ENCODE results near the gene KCNQ1. TPM values are rescaled to one million over a fixed set of nuclear protein-coding genes. Genes with fewer than 3 reads are reported as not detected.

The KCNQ1 gene
- total RNA-seq, 1 experiment from 2014 or later = 2.3 TPM

DNA sequence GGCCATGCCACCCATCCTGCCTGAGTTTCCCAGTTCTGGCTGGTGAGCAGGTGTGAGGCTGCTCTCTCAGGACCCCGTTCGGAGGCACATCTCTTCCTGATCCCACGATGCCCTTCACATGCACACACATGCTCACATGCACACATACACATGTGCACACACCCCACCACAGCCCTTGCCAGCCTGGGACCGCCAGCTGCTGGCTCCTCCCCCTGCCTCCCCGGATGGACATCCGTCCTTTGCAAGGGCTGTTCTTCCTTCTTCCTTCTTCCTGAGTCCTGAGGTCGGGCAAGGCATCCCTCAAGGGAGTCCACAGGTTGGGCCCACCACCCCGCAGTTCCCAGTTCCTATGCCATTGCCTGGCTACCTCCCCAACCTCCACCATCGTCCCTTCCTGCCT, 451.2 kb downstream of the KCNQ1 start:
- Histone ChIP-seq H3K14ac (ENCODE audit: insufficient read depth, low read length) (no peak overlapping the region), H2AK5ac (ENCODE audit: insufficient read length, low read length) (no peak overlapping the region), H3K27ac (ENCODE audit: insufficient read length, low read depth, low read length) (no peak overlapping the region), H4K20me1 (ENCODE audit: control insufficient read depth, insufficient read depth, insufficient read length) (no peaks in the 10 kb centered on the region), H3K4me1 (ENCODE audit: insufficient read depth, low read length) (no peaks in the 10 kb centered on the region), H4K5ac (ENCODE audit: insufficient read length, low read depth, low read length) (no peak overlapping the region), H2BK15ac (ENCODE audit: low read depth, low read length) (no peak overlapping the region), H2BK120ac (ENCODE audit: low read depth, low read length, poor library complexity, severe bottlenecking) (no peak overlapping the region), H3K56ac (ENCODE audit: insufficient read length, low read depth, low read length) (no peak overlapping the region), H3K4ac (ENCODE audit: low read depth, low read length) (no peak overlapping the region), H3K18ac (ENCODE audit: insufficient read length, low read depth, low read length) (no peak overlapping the region), H3K23me2 (ENCODE audit: insufficient read length, low read depth, low read length, poor library complexity, severe bottlenecking) (no peaks in the 10 kb centered on the region), H3K27me3 (ENCODE audit: insufficient read depth, low read length) (no peaks in the 10 kb centered on the region; the same call in 1 of the 2 replicates), H2BK12ac (ENCODE audit: insufficient read length, low read depth, low read length) (no peak overlapping the region), H3K9ac (ENCODE audit: extremely low read depth, insufficient read length, low read length) (no peak overlapping the region), H3K79me2 (ENCODE audit: insufficient read depth, low read length) (no peaks in the 10 kb centered on the region), H2BK20ac (ENCODE audit: low read depth, low read length, poor library complexity, severe bottlenecking) (no peak overlapping the region), H3K79me1 (ENCODE audit: insufficient read depth, low read depth, low read length, poor library complexity, severe bottlenecking) (no peaks in the 10 kb centered on the region), H2AFZ (ENCODE audit: low read length) (no peak overlapping the region), H2BK5ac (ENCODE audit: insufficient read length, low read length) (no peak overlapping the region), H4K8ac (replicated peaks; ENCODE audit: insufficient read length, low read depth, low read length) (no peak overlapping the region), H3K4me2 (ENCODE audit: insufficient read depth, insufficient read length, low read length) (no peak overlapping the region), H4K91ac (ENCODE audit: insufficient read length, low read depth, low read length) (no peak overlapping the region), H3K23ac (ENCODE audit: insufficient read length, low read depth, low read length) (no peak overlapping the region), H3K9me3 (ENCODE audit: control insufficient read depth, low read depth, low read length) (peaks cover 4% of the 10 kb centered on the region), H3T11ph (ENCODE audit: low read length) (no peak overlapping the region)
- peaks cover 21 to 22% of the 10 kb centered on the region in 2 experiments for H3K4me1 Mint-ChIP-seq
- H3K36me3 Mint-ChIP-seq (ENCODE audit: insufficient read depth in 1 of 3, low read depth in 3 of 3) = no peaks in the 10 kb centered on the region; a peak in 1 of 7 replicates
- peaks cover 0 to 2% of the 10 kb centered on the region in 2 experiments; a peak in 2 of 5 replicates for H3K9me3 Mint-ChIP-seq
- no peak for DNase-seq
- TF ChIP-seq, protein P1, sequence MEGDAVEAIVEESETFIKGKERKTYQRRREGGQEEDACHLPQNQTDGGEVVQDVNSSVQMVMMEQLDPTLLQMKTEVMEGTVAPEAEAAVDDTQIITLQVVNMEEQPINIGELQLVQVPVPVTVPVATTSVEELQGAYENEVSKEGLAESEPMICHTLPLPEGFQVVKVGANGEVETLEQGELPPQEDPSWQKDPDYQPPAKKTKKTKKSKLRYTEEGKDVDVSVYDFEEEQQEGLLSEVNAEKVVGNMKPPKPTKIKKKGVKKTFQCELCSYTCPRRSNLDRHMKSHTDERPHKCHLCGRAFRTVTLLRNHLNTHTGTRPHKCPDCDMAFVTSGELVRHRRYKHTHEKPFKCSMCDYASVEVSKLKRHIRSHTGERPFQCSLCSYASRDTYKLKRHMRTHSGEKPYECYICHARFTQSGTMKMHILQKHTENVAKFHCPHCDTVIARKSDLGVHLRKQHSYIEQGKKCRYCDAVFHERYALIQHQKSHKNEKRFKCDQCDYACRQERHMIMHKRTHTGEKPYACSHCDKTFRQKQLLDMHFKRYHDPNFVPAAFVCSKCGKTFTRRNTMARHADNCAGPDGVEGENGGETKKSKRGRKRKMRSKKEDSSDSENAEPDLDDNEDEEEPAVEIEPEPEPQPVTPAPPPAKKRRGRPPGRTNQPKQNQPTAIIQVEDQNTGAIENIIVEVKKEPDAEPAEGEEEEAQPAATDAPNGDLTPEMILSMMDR (conservative IDR thresholded peaks at IDR 0.05) = no peak
- no CpG with 5 or more reads among the region's 9 CpGs for WGBS (ENCODE audit: extremely low coverage, insufficient read length, low lambda C conversion rate)
- H3K4me3 Mint-ChIP-seq = no peak overlapping the region
- peaks cover 68% of the 10 kb centered on the region for H3K27me3 Mint-ChIP-seq (ENCODE audit: low read depth)
- H3K27ac Mint-ChIP-seq = no peak overlapping the region

Measured in H9 (cell line).